HEK293T (cell line): ENCODE measurements around the gene CRADD.

Experiments
- FOXA1 ChIP-seq: fragments of 450-650 bp; IDR thresholded peaks from 2 replicates; pipeline ENCODE4 v1.6.1; 2016; ENCODE audit warnings: mild to moderate bottlenecking
- HDGF ChIP-seq: fragments of 450-650 bp; IDR thresholded peaks from 2 replicates; pipeline ENCODE4 v1.6.1; 2017; ENCODE audit warnings: antibody characterized with exemption, borderline replicate concordance
- NFRKB ChIP-seq: fragments of 450-650 bp; IDR thresholded peaks from 2 replicates; pipeline ENCODE4 v1.6.1; 2016; ENCODE audit warnings: mild to moderate bottlenecking, moderate library complexity
- SP1 ChIP-seq: fragments of 450-650 bp; IDR thresholded peaks from 2 replicates; pipeline ENCODE4 v1.6.1; 2017

- no peak for TF ChIP-seq SP1
- TF ChIP-seq FOXA1: no peak
- no peak for TF ChIP-seq NFRKB
- TF ChIP-seq HDGF: no peak
Observed at GRCh38 chr12:93896952-93897351, 219.8 kb downstream of the CRADD start.
